H9 (cell line): ENCODE measurements around the gene KBTBD8. TPM values are rescaled to one million over a fixed set of nuclear protein-coding genes. Genes with fewer than 3 reads are reported as not detected.

Source experiments
- DNase-seq: peaks from one replicate; pipeline ENCODE4 v3.0.0-alpha.2; 2017
- H2AFZ ChIP-seq: one replicate; pipeline ENCODE4 v1.6.1; 2013; ENCODE audit warnings: mild to moderate bottlenecking, low read length, control low read depth, moderate library complexity
- H2AK5ac ChIP-seq: 2 replicates; pipeline ENCODE4 v1.6.1; 2013; ENCODE audit warnings: low read length, control low read depth, mixed read lengths; ENCODE audit not compliant: insufficient read length
- H2BK120ac ChIP-seq: one replicate; pipeline ENCODE4 v1.6.1; 2013; ENCODE audit warnings: low read depth, mild to moderate bottlenecking, low read length, control low read depth, inconsistent platforms; ENCODE audit not compliant: poor library complexity, severe bottlenecking
- H2BK12ac ChIP-seq: 2 replicates; pipeline ENCODE4 v1.6.1; 2013; ENCODE audit warnings: low read length, control low read depth, mixed read lengths, low read depth; ENCODE audit not compliant: insufficient read length
- H2BK15ac ChIP-seq: 2 replicates; pipeline ENCODE4 v1.6.1; 2013; ENCODE audit warnings: low read depth, low read length, control low read depth
- H2BK20ac ChIP-seq: one replicate; pipeline ENCODE4 v1.6.1; 2013; ENCODE audit warnings: low read depth, mild to moderate bottlenecking, low read length, control low read depth, inconsistent platforms; ENCODE audit not compliant: poor library complexity, severe bottlenecking
- H2BK5ac ChIP-seq: 2 replicates; pipeline ENCODE4 v1.6.1; 2013; ENCODE audit warnings: low read length, control low read depth, mixed read lengths; ENCODE audit not compliant: insufficient read length
- H3K14ac ChIP-seq: 2 replicates; pipeline ENCODE4 v1.6.1; 2013; ENCODE audit warnings: low read length, control low read depth; ENCODE audit not compliant: insufficient read depth
- H3K18ac ChIP-seq: 2 replicates; pipeline ENCODE4 v1.6.1; 2013; ENCODE audit warnings: low read depth, mild to moderate bottlenecking, mixed read lengths, low read length, control low read depth; ENCODE audit not compliant: insufficient read length
- H3K23ac ChIP-seq: 2 replicates; pipeline ENCODE4 v1.6.1; 2013; ENCODE audit warnings: low read length, control low read depth, mixed read lengths, low read depth; ENCODE audit not compliant: insufficient read length
- H3K23me2 ChIP-seq: 2 replicates; pipeline ENCODE4 v1.6.1; 2013; ENCODE audit warnings: low read depth, mild to moderate bottlenecking, mixed read lengths, low read length, control low read depth; ENCODE audit not compliant: insufficient read length, poor library complexity, severe bottlenecking
- H3K27ac ChIP-seq: 2 replicates; pipeline ENCODE4 v1.5.1; 2013; ENCODE audit warnings: low read length, control low read depth, mixed read lengths, low read depth; ENCODE audit not compliant: insufficient read length
- H3K27me3 ChIP-seq: 2 replicates; pipeline ENCODE4 v1.6.1; 2013; ENCODE audit warnings: low read length, control low read depth, inconsistent platforms; ENCODE audit not compliant: insufficient read depth
- H3K4ac ChIP-seq: 2 replicates; pipeline ENCODE4 v1.6.1; 2013; ENCODE audit warnings: low read depth, mild to moderate bottlenecking, control low read depth, inconsistent platforms, low read length, moderate library complexity
- H3K4me1 ChIP-seq: 2 replicates; pipeline ENCODE4 v1.6.1; 2013; ENCODE audit warnings: low read length, control low read depth, inconsistent platforms; ENCODE audit not compliant: insufficient read depth
- H3K4me2 ChIP-seq: 2 replicates; pipeline ENCODE4 v1.6.1; 2013; ENCODE audit warnings: low read length, control low read depth, mixed read lengths; ENCODE audit not compliant: insufficient read length, insufficient read depth
- H3K56ac ChIP-seq: 2 replicates; pipeline ENCODE4 v1.6.1; 2013; ENCODE audit warnings: low read depth, mild to moderate bottlenecking, mixed read lengths, low read length, control low read depth; ENCODE audit not compliant: insufficient read length
- H3K79me1 ChIP-seq: 2 replicates; pipeline ENCODE4 v1.6.1; 2013; ENCODE audit warnings: low read depth, mild to moderate bottlenecking, moderate library complexity, low read length, control low read depth, inconsistent platforms; ENCODE audit not compliant: insufficient read depth, poor library complexity, severe bottlenecking
- H3K79me2 ChIP-seq: 2 replicates; pipeline ENCODE4 v1.6.1; 2013; ENCODE audit warnings: low read length, control low read depth, inconsistent platforms; ENCODE audit not compliant: insufficient read depth
- H3K9ac ChIP-seq: 2 replicates; pipeline ENCODE4 v1.6.1; 2013; ENCODE audit warnings: low read length, control low read depth, mixed read lengths; ENCODE audit not compliant: insufficient read length; ENCODE audit errors: extremely low read depth
- H3K9me3 ChIP-seq: one replicate; pipeline ENCODE4 v1.6.1; 2013; ENCODE audit warnings: low read depth, low read length, inconsistent platforms; ENCODE audit not compliant: control insufficient read depth
- H3T11ph ChIP-seq: one replicate; pipeline ENCODE4 v1.6.1; 2013; ENCODE audit warnings: mild to moderate bottlenecking, low read length, control low read depth, inconsistent platforms
- H4K20me1 ChIP-seq: one replicate; pipeline ENCODE4 v1.6.1; 2013; ENCODE audit not compliant: control insufficient read depth, insufficient read length, insufficient read depth
- H4K5ac ChIP-seq: 2 replicates; pipeline ENCODE4 v1.6.1; 2013; ENCODE audit warnings: low read depth, mild to moderate bottlenecking, mixed read lengths, low read length, control low read depth; ENCODE audit not compliant: insufficient read length
- H4K8ac ChIP-seq: replicated peaks from 2 replicates; pipeline ENCODE4 v1.6.1; 2013; ENCODE audit warnings: low read length, control low read depth, mixed read lengths, low read depth; ENCODE audit not compliant: insufficient read length
- H4K91ac ChIP-seq: 2 replicates; pipeline ENCODE4 v1.6.1; 2013; ENCODE audit warnings: low read depth, mild to moderate bottlenecking, moderate library complexity, mixed read lengths, low read length, control low read depth; ENCODE audit not compliant: insufficient read length
- H3K27ac Mint-ChIP-seq, 3 experiments: 2 replicates in 2 of 3; 3 replicates in 1 of 3; pipeline ENCODE4 v1.8.0; 2020 to 2021; ENCODE audit warnings: mixed read lengths in 3 of 3, mild to moderate bottlenecking in 1 of 3, moderate library complexity in 1 of 3
- H3K27me3 Mint-ChIP-seq: 2 replicates; pipeline ENCODE4 v1.8.0; 2021; ENCODE audit warnings: low read depth, mild to moderate bottlenecking, moderate library complexity, mixed read lengths
- H3K36me3 Mint-ChIP-seq, 3 experiments: 2 replicates in 2 of 3; 3 replicates in 1 of 3; pipeline ENCODE4 v1.8.0; 2020 to 2021; ENCODE audit warnings: low read depth in 3 of 3, mixed read lengths in 3 of 3; ENCODE audit not compliant: insufficient read depth in 1 of 3
- H3K4me1 Mint-ChIP-seq, 2 experiments: 2 replicates each; pipeline ENCODE4 v1.8.0; 2020; ENCODE audit warnings: mixed read lengths in 2 of 2
- H3K4me3 Mint-ChIP-seq, 2 experiments: 2 replicates in 1 of 2; 3 replicates in 1 of 2; pipeline ENCODE4 v1.8.0; 2020 to 2021; ENCODE audit warnings: mild to moderate bottlenecking in 2 of 2, mixed read lengths in 2 of 2, moderate library complexity in 1 of 2
- H3K9me3 Mint-ChIP-seq, 2 experiments: 2 replicates in 1 of 2; 3 replicates in 1 of 2; pipeline ENCODE4 v1.8.0; 2020; ENCODE audit warnings: mild to moderate bottlenecking in 2 of 2, mixed read lengths in 2 of 2, moderate library complexity in 1 of 2
- WGBS: extraction: QIAGEN DNeasy Blood & Tissue Kit; methylation state at CpG from one replicate; pipeline ENCODE4 v1.1.7; 2013; ENCODE audit warnings: missing lambda C conversion rate, low lambda C conversion rate, mixed read lengths; ENCODE audit not compliant: insufficient read length; ENCODE audit errors: extremely low coverage; 5-methylcytosine and 5-hydroxymethylcytosine counted together
- total RNA-seq: library from RNA; stranded (reverse); gene quantifications from 2 replicates; pipeline ENCODE4 v1.2.1, GENCODE V29; 2021
- TF ChIP-seq, protein P1 (sequence below): fragments of 200-600 bp; sonication (generic); conservative IDR thresholded peaks from 3 replicates; pipeline ENCODE4 v1.8.0; 2021; ENCODE audit warnings: antibody characterized with exemption, mild to moderate bottlenecking

Gene KBTBD8
- total RNA-seq, 1 experiment from 2014 or later, result 16.7 TPM

DNA sequence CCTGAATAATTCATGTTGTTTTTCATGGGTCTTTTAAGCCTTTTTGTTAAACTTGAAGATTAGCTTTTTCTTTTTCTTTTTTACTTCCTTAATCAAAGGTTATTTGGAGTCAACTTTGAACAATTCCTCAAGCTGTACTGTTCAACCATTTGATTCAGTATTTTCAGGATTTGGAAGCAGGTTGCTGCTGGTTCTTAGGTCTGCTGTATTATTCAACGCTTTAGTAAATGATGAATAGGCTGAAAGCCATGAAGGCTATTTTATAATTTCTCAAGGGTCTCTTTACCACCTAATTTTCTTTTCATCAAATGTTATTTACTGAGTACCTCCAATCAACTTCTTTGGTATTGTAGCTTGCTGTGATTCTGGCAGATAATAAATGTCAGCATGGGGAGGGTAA is 45.8 kb upstream of the KBTBD8 start:
- no peak for DNase-seq
- Histone ChIP-seq H3K27me3 (no peaks in the 10 kb centered on the region), H2BK5ac (no peak overlapping the region), H3K4ac (no peak overlapping the region), H2BK20ac (no peak overlapping the region), H3T11ph (no peak overlapping the region), H3K23me2 (no peaks in the 10 kb centered on the region), H4K5ac (no peak overlapping the region), H3K9ac (no peak overlapping the region), H2BK12ac (no peak overlapping the region), H3K79me1 (no peaks in the 10 kb centered on the region), H4K20me1 (no peaks in the 10 kb centered on the region), H3K4me2 (no peak overlapping the region), H2BK120ac (no peak overlapping the region), H3K23ac (no peak overlapping the region), H3K27ac (no peak overlapping the region), H3K18ac (no peak overlapping the region), H3K79me2 (no peaks in the 10 kb centered on the region), H4K8ac (no peak overlapping the region), H3K4me1 (no peaks in the 10 kb centered on the region), H4K91ac (no peak overlapping the region), H3K14ac (no peak overlapping the region), H2BK15ac (no peak overlapping the region), H3K9me3 (no peaks in the 10 kb centered on the region), H2AK5ac (no peak overlapping the region), H2AFZ (no peak overlapping the region), H3K56ac (no peak overlapping the region)
- Mint-ChIP-seq H3K36me3 (no peaks in the 10 kb centered on the region), H3K4me3 (no peak overlapping the region), H3K27me3 (no peaks in the 10 kb centered on the region), H3K27ac (no peak overlapping the region), H3K9me3 (no peaks in the 10 kb centered on the region), H3K4me1 (no peaks in the 10 kb centered on the region)
- TF ChIP-seq, protein P1, sequence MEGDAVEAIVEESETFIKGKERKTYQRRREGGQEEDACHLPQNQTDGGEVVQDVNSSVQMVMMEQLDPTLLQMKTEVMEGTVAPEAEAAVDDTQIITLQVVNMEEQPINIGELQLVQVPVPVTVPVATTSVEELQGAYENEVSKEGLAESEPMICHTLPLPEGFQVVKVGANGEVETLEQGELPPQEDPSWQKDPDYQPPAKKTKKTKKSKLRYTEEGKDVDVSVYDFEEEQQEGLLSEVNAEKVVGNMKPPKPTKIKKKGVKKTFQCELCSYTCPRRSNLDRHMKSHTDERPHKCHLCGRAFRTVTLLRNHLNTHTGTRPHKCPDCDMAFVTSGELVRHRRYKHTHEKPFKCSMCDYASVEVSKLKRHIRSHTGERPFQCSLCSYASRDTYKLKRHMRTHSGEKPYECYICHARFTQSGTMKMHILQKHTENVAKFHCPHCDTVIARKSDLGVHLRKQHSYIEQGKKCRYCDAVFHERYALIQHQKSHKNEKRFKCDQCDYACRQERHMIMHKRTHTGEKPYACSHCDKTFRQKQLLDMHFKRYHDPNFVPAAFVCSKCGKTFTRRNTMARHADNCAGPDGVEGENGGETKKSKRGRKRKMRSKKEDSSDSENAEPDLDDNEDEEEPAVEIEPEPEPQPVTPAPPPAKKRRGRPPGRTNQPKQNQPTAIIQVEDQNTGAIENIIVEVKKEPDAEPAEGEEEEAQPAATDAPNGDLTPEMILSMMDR, result no peak
- WGBS, result no CpG with 5 or more reads among the region's 1 CpG
